Nephron (organoid): ENCODE data around the gene XNDC1N.

ENCODE experiments used
- H3K27ac Mint-ChIP-seq, 3 experiments: 2 replicates each; pipeline ENCODE4 v1.8.0; 2020; ENCODE audit warnings: mixed read lengths in 3 of 3, mild to moderate bottlenecking in 2 of 3, moderate library complexity in 1 of 3
- H3K27me3 Mint-ChIP-seq: 2 replicates; pipeline ENCODE4 v1.8.0; 2021; ENCODE audit warnings: low read depth, mild to moderate bottlenecking, moderate library complexity, mixed read lengths
- H3K36me3 Mint-ChIP-seq: 2 replicates; pipeline ENCODE4 v1.8.0; 2020; ENCODE audit warnings: low read depth, mixed read lengths
- H3K4me1 Mint-ChIP-seq: 2 replicates; pipeline ENCODE4 v1.8.0; 2020; ENCODE audit warnings: mixed read lengths
- H3K4me3 Mint-ChIP-seq, 3 experiments: 2 replicates each; pipeline ENCODE4 v1.8.0; 2020; ENCODE audit warnings: mild to moderate bottlenecking in 3 of 3, mixed read lengths in 3 of 3, moderate library complexity in 2 of 3
- H3K9me3 Mint-ChIP-seq: 2 replicates; pipeline ENCODE4 v1.8.0; 2020; ENCODE audit warnings: mixed read lengths
- CTCF ChIP-seq, 3 experiments: fragments of 200-600 bp; sonication (generic); IDR thresholded peaks; one replicate each; pipeline ENCODE4 v1.5.0; 2021; ENCODE audit warnings: antibody characterized with exemption in 3 of 3; ENCODE audit not compliant: unreplicated experiment in 3 of 3

Gene XNDC1N

GRCh38 chr11:71927820-71928736 lies at the start of gene XNDC1N:
XNDC1N (minus strand) TSS chr11:71928594; CDS start chr11:71923353, 5,241 bp downstream.
- H3K27ac Mint-ChIP-seq = peak within 1 kb of the TSS; percentile 98 to 100 (median 99)
- no peak for TF ChIP-seq CTCF (IDR thresholded peaks at IDR 0.05; ENCODE audit: unreplicated experiment in 3 of 3)
- H3K27me3 Mint-ChIP-seq = no peaks in the 10 kb centered on the region
- H3K4me1 Mint-ChIP-seq = peaks cover 39% of the 10 kb centered on the region
- no peaks in the 10 kb centered on the region for H3K9me3 Mint-ChIP-seq
- H3K36me3 Mint-ChIP-seq = peaks cover 9% of the 10 kb centered on the region
- peak within 1 kb of the TSS; percentile 95 to 98 (median 98) for H3K4me3 Mint-ChIP-seq

- Mint-ChIP-seq H3K27me3 (no peaks in the 10 kb centered on the region), H3K9me3 (no peaks in the 10 kb centered on the region), H3K27ac (no peak overlapping the region), H3K4me3 (no peak overlapping the region), H3K4me1 (no peaks in the 10 kb centered on the region), H3K36me3 (peaks cover 23% of the 10 kb centered on the region)
- peak; percentile 63 to 74 (median 71) for TF ChIP-seq CTCF (IDR thresholded peaks at IDR 0.05; ENCODE audit: unreplicated experiment in 3 of 3)
Observed at GRCh38 chr11:71977743-71978418, 49.5 kb upstream of the XNDC1N start.

GRCh38 chr11:71977090-71977489 lies 48.7 kb upstream of the XNDC1N start:
- TF ChIP-seq CTCF (IDR thresholded peaks at IDR 0.05; ENCODE audit: unreplicated experiment in 3 of 3) = no peak
- H3K36me3 Mint-ChIP-seq = peaks cover 24% of the 10 kb centered on the region
- no peaks in the 10 kb centered on the region for H3K27me3 Mint-ChIP-seq
- H3K9me3 Mint-ChIP-seq = no peaks in the 10 kb centered on the region
- no peaks in the 10 kb centered on the region for H3K4me1 Mint-ChIP-seq
- no peak overlapping the region for H3K4me3 Mint-ChIP-seq
- H3K27ac Mint-ChIP-seq = no peak overlapping the region

GRCh38 chr11:71976551-71976950 lies 48.2 kb upstream of the XNDC1N start:
- Mint-ChIP-seq H3K27ac (no peak overlapping the region), H3K9me3 (no peaks in the 10 kb centered on the region)

GRCh38 chr11:71971680-71972079 lies 43.3 kb upstream of the XNDC1N start:
- H3K4me3 Mint-ChIP-seq = no peak overlapping the region
- H3K9me3 Mint-ChIP-seq = no peaks in the 10 kb centered on the region
- H3K27me3 Mint-ChIP-seq = no peaks in the 10 kb centered on the region
- peaks cover 39% of the 10 kb centered on the region for H3K36me3 Mint-ChIP-seq
- no peak overlapping the region for H3K27ac Mint-ChIP-seq
- no peak for TF ChIP-seq CTCF (IDR thresholded peaks at IDR 0.05; ENCODE audit: unreplicated experiment in 3 of 3)
- no peaks in the 10 kb centered on the region for H3K4me1 Mint-ChIP-seq

More at GRCh38 chr11:71976551-71976950, 48.2 kb upstream of the XNDC1N start:
- Mint-ChIP-seq H3K27me3 (no peaks in the 10 kb centered on the region), H3K4me1 (no peaks in the 10 kb centered on the region), H3K36me3 (peaks cover 29% of the 10 kb centered on the region), H3K4me3 (no peak overlapping the region)
- TF ChIP-seq CTCF (IDR thresholded peaks at IDR 0.05; ENCODE audit: unreplicated experiment in 3 of 3) = no peak
